GM06990 (cell line): ENCODE measurements around the gene TOR1AIP1.

Source experiments
- DNase-seq: peaks from one replicate; pipeline ENCODE4 v3.0.0-alpha.2; 2011; ENCODE audit not compliant: insufficient read length; ENCODE audit errors: extremely low read depth
- H3K27me3 ChIP-seq: replicated peaks from 2 replicates; pipeline ENCODE4 v1.6.0; 2011; ENCODE audit warnings: low read length; ENCODE audit not compliant: control insufficient read depth, insufficient read depth
- H3K36me3 ChIP-seq: 2 replicates; pipeline ENCODE4 v1.5.1; 2011; ENCODE audit warnings: low read length; ENCODE audit not compliant: control insufficient read depth, insufficient read depth
- H3K4me3 ChIP-seq: replicated peaks from 2 replicates; pipeline ENCODE4 v1.5.1; 2011; ENCODE audit warnings: low read depth, mild to moderate bottlenecking, control low read depth, low read length
- TF ChIP-seq, protein P1 (sequence below): IDR thresholded peaks from 2 replicates; pipeline ENCODE4 v1.5.1; 2011; ENCODE audit warnings: low read length, control low read depth, mild to moderate bottlenecking, inconsistent platforms; ENCODE audit not compliant: insufficient read depth, poor library complexity, severe bottlenecking

Gene TOR1AIP1

DNA sequence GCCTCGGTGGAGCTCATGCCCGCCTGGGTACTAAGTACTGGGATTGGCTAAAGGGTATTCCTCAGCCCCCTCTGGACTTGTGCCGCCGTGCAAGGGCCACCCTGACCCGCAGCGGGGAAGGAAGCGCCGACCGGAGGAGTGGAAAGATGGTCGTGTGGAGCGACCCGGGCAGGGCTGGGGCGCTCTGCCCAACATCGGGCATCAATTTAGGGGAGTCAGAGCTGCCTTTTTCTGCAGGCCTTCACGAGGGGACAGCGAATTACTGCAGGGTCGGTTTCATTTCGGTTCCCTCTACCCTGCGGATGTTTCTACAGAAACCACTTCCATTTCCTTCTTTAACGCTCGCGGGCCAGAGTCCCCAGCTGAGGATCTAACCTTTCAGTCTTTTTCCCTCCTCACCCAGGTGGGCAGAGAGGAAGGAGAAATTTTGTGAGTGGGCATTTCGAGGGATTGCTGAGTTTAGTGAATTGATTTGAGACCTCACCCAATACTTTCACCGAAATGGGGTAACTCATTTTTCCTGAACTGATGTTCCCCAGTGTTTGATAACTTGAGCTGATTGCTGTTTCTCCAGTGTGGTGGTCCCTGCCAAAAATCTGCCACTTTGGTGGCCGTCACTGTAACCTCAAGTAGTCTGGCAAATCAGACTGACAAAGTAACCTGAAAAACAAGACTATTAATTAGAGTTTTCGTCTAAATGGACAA lies 1.1 kb downstream of the TOR1AIP1 start:
- DNase-seq = no peak
- H3K27me3 ChIP-seq = no peaks in the 10 kb centered on the region

GRCh38 chr1:179883745-179884138 lies 1.7 kb downstream of the TOR1AIP1 start:
- Histone ChIP-seq H3K27me3 (no peaks in the 10 kb centered on the region), H3K4me3 (peak overlapping the region; percentile 93), H3K36me3 (no peaks in the 10 kb centered on the region)
- TF ChIP-seq, protein P1, sequence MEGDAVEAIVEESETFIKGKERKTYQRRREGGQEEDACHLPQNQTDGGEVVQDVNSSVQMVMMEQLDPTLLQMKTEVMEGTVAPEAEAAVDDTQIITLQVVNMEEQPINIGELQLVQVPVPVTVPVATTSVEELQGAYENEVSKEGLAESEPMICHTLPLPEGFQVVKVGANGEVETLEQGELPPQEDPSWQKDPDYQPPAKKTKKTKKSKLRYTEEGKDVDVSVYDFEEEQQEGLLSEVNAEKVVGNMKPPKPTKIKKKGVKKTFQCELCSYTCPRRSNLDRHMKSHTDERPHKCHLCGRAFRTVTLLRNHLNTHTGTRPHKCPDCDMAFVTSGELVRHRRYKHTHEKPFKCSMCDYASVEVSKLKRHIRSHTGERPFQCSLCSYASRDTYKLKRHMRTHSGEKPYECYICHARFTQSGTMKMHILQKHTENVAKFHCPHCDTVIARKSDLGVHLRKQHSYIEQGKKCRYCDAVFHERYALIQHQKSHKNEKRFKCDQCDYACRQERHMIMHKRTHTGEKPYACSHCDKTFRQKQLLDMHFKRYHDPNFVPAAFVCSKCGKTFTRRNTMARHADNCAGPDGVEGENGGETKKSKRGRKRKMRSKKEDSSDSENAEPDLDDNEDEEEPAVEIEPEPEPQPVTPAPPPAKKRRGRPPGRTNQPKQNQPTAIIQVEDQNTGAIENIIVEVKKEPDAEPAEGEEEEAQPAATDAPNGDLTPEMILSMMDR = no peak
- peak; percentile 62 for DNase-seq

More for the DNA sequence above, 1.1 kb downstream of the TOR1AIP1 start:
- Histone ChIP-seq H3K36me3 (no peaks in the 10 kb centered on the region), H3K4me3 (peak overlapping the region; percentile 93)
- TF ChIP-seq, protein P1 = no peak

DNA sequence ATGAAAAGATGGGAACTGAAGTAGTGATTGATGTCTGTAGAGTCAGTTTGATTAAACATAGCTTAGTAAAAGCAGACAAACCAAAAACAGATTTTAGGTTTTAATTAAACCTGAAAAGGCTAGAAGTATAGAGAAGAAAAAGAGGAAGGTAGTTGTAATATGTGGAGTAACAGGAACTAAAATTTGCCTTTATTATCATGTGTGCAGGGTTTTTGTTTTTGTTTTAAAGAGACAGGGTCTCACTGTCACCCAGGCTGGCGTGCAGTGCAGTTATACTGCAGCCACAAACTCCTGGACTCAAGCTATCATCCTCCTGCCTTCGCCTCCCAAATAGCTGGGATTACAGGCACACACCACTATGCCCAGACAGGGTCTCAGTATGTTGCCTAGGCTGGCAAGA lies 6.0 kb downstream of the TOR1AIP1 start:
- no peak for DNase-seq
- Histone ChIP-seq H3K36me3 (peaks cover 5% of the 10 kb centered on the region), H3K27me3 (no peaks in the 10 kb centered on the region), H3K4me3 (no peak overlapping the region)
- TF ChIP-seq, protein P1 = no peak

DNA sequence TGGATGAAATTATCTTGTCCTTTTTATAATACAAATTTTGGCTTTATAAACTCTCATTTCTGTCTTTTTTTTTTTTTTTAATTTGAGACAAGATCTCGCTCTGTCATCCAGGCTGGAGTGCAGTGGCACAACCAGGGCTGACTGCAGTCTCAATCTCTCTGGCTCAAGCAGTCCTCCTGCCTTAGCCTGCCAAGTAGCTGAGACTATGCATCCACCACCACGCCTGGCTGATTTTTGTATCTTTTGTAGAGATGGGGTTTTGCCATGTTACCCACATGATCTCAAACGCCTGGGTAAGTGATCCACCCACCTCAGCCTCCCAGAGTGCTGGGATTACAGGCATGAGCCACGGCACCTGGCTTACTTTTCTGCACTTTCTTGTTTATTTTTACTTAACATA lies 7.5 kb downstream of the TOR1AIP1 start:
- Histone ChIP-seq H3K27me3 (no peaks in the 10 kb centered on the region), H3K36me3 (peaks cover 7% of the 10 kb centered on the region), H3K4me3 (no peak overlapping the region)
- DNase-seq = no peak
- TF ChIP-seq, protein P1 = no peak

DNA sequence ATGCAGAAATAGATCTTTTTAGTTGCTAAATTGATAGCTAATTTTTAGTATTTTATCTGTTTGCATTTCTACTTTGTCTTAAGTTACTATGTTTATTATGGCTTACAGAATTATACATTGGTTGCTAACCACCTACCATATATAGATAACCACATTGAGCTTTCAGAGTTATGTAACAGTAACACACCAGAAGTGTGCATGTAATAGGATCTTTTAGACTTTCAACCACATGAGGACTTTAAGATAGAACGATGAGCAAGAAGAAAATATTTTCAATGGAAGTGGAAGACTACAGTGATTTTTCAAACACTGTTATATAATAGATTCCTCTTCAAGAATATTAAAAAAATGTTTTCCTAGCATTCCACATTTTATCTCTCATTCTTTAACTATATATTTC lies 28.8 kb downstream of the TOR1AIP1 start:
- TF ChIP-seq, protein P1 = no peak
- DNase-seq = no peak
- Histone ChIP-seq H3K27me3 (no peaks in the 10 kb centered on the region), H3K36me3 (no peaks in the 10 kb centered on the region; the same call in none of the 2 replicates), H3K4me3 (no peak overlapping the region)
